IMR-90 (cell line): ENCODE results near the gene ATXN3L. TPM values are rescaled to one million over a fixed set of nuclear protein-coding genes. Genes with fewer than 3 reads are reported as not detected.
A peak's percentile ranks its signal among the peaks of the same experiment; 100 is the strongest.

ENCODE experiments used
- ATAC-seq: fragments of 200-7000 bp; cut with Tn5 transposase; 2 replicates; pipeline ENCODE4 v1.9.1; 2020; ENCODE audit warnings: low read depth, mild to moderate bottlenecking, moderate library complexity
- BruUV-seq: library from RNA; stranded (reverse); fragments of 400-500 nt; replicated peaks from 2 replicates; lab custom pipeline; 2021; lab: Mats Ljungman, UMichigan
- CTCF ChIA-PET: fragments of 300-600 bp; formaldehyde crosslinking; extraction: SDS; loops from one replicate; lab custom pipeline; 2021; ENCODE audit warnings: antibody characterized with exemption; lab: Yijun Ruan, JAX
- POLR2A ChIA-PET: fragments of 300-600 bp; sonication (Branson Sonifier 250); formaldehyde crosslinking; loops from one replicate; lab custom pipeline; 2022; ENCODE audit warnings: antibody characterized with exemption; ENCODE audit not compliant: unreplicated experiment; lab: Charles Lee
- DNase-seq: peaks from one replicate; pipeline ENCODE4 v3.0.0; 2013
- H2AFZ ChIP-seq: replicated peaks from 2 replicates; pipeline ENCODE3; 2013; ENCODE audit warnings: low read length, mild to moderate bottlenecking; ENCODE audit not compliant: poor library complexity
- H2AK5ac ChIP-seq: 2 replicates; pipeline ENCODE4 v1.6.1; 2013; ENCODE audit warnings: low read depth, low read length, inconsistent platforms
- H2AK9ac ChIP-seq: replicated peaks from 2 replicates; pipeline ENCODE3; 2013; ENCODE audit warnings: mild to moderate bottlenecking, low read depth, low read length, moderate library complexity; ENCODE audit not compliant: poor library complexity
- H2BK120ac ChIP-seq: 2 replicates; pipeline ENCODE4 v1.6.1; 2013; ENCODE audit warnings: low read depth, low read length, inconsistent platforms
- H2BK15ac ChIP-seq: 3 replicates; pipeline ENCODE4 v1.6.1; 2013; ENCODE audit warnings: low read depth, low read length, inconsistent platforms
- H2BK20ac ChIP-seq: 2 replicates; pipeline ENCODE4 v1.6.1; 2013; ENCODE audit warnings: low read depth, mild to moderate bottlenecking, inconsistent platforms, low read length, moderate library complexity
- H2BK5ac ChIP-seq: 2 replicates; pipeline ENCODE4 v1.6.1; 2013; ENCODE audit warnings: mild to moderate bottlenecking, low read depth, low read length, inconsistent platforms; ENCODE audit not compliant: poor library complexity, severe bottlenecking
- H3K14ac ChIP-seq: replicated peaks from 2 replicates; pipeline ENCODE4 v1.6.1; 2013; ENCODE audit warnings: low read depth, low read length, inconsistent platforms
- H3K18ac ChIP-seq: 2 replicates; pipeline ENCODE4 v1.6.1; 2013; ENCODE audit warnings: low read depth, low read length, control low read depth
- H3K23ac ChIP-seq: 2 replicates; pipeline ENCODE4 v1.6.1; 2013; ENCODE audit warnings: low read depth, low read length, inconsistent platforms
- H3K27ac ChIP-seq: 2 replicates; pipeline ENCODE4 v1.5.1; 2013; ENCODE audit warnings: mild to moderate bottlenecking, control low read depth, low read length; ENCODE audit not compliant: insufficient read depth
- H3K27me3 ChIP-seq: 2 replicates; pipeline ENCODE4 v1.6.1; 2013; ENCODE audit warnings: low read length; ENCODE audit not compliant: control insufficient read depth, insufficient read depth
- H3K36me3 ChIP-seq: 2 replicates; pipeline ENCODE4 v1.6.1; 2013; ENCODE audit warnings: low read length, mixed read lengths; ENCODE audit not compliant: control insufficient read depth, insufficient read depth
- H3K4ac ChIP-seq: 2 replicates; pipeline ENCODE4 v1.6.1; 2013; ENCODE audit warnings: low read depth, low read length, inconsistent platforms
- H3K4me1 ChIP-seq: 2 replicates; pipeline ENCODE4 v1.6.1; 2013; ENCODE audit warnings: low read length, mixed read lengths; ENCODE audit not compliant: control insufficient read depth, insufficient read depth
- H3K4me2 ChIP-seq: 2 replicates; pipeline ENCODE4 v1.6.1; 2013; ENCODE audit warnings: low read depth, mild to moderate bottlenecking, control low read depth, low read length, moderate library complexity
- H3K4me3 ChIP-seq: 2 replicates; pipeline ENCODE4 v1.5.1; 2013; ENCODE audit warnings: low read depth, mild to moderate bottlenecking, control low read depth, low read length, moderate library complexity; ENCODE audit not compliant: insufficient read depth
- H3K56ac ChIP-seq: 2 replicates; pipeline ENCODE4 v1.6.1; 2013; ENCODE audit warnings: low read length, inconsistent platforms; ENCODE audit not compliant: insufficient read depth; ENCODE audit errors: extremely low read depth
- H3K79me1 ChIP-seq, 2 experiments: 2 replicates each; pipeline ENCODE4 v1.6.1; 2013; ENCODE audit warnings: low read length in 2 of 2, inconsistent platforms in 1 of 2, low read depth in 1 of 2
- H3K9ac ChIP-seq: 2 replicates; pipeline ENCODE4 v1.6.1; 2013; ENCODE audit warnings: low read depth, low read length, control low read depth
- H3K9me1 ChIP-seq: 2 replicates; pipeline ENCODE4 v1.6.1; 2013; ENCODE audit warnings: low read length, inconsistent platforms; ENCODE audit not compliant: insufficient read depth
- H3K9me3 ChIP-seq: 2 replicates; pipeline ENCODE4 v1.6.1; 2013; ENCODE audit warnings: low read length; ENCODE audit not compliant: control insufficient read depth, insufficient read depth
- H4K20me1 ChIP-seq: 2 replicates; pipeline ENCODE4 v1.6.1; 2013; ENCODE audit warnings: low read length, inconsistent platforms; ENCODE audit not compliant: insufficient read depth
- H4K5ac ChIP-seq: 2 replicates; pipeline ENCODE4 v1.6.1; 2013; ENCODE audit warnings: mild to moderate bottlenecking, low read depth, low read length, control low read depth
- H4K8ac ChIP-seq, 2 experiments: 2 replicates each; pipeline ENCODE4 v1.6.1; 2013; ENCODE audit warnings: low read depth in 2 of 2, low read length in 2 of 2, control low read depth in 1 of 2, inconsistent platforms in 1 of 2
- H4K91ac ChIP-seq: 2 replicates; pipeline ENCODE4 v1.6.1; 2013; ENCODE audit warnings: low read depth, low read length, inconsistent platforms; ENCODE audit not compliant: insufficient read depth
- BHLHE40 ChIP-seq: fragments of 150-350 bp; IDR thresholded peaks from 2 replicates; pipeline ENCODE4 v1.6.1; 2016; ENCODE audit warnings: mild to moderate bottlenecking, low read depth, low read length
- CEBPB ChIP-seq: IDR thresholded peaks from 2 replicates; pipeline ENCODE4 v1.6.1; 2012; ENCODE audit warnings: low read depth, low read length, improper control_type of control experiment
- FOS ChIP-seq: fragments of 150-350 bp; IDR thresholded peaks from 2 replicates; pipeline ENCODE4 v1.6.1; 2016; ENCODE audit warnings: low read depth, low read length
- MAFK ChIP-seq: IDR thresholded peaks from 2 replicates; pipeline ENCODE4 v1.6.1; 2012; ENCODE audit warnings: low read depth, low read length, improper control_type of control experiment
- POLR2A ChIP-seq: IDR thresholded peaks from 2 replicates; pipeline ENCODE4 v1.6.1; 2012; ENCODE audit warnings: mild to moderate bottlenecking, low read depth, low read length
- RAD21 ChIP-seq: IDR thresholded peaks from 2 replicates; pipeline ENCODE4 v1.6.1; 2012; ENCODE audit warnings: low read length, improper control_type of control experiment
- WGBS, 2 experiments: methylation state at CpG; one replicate each; pipeline versions ENCODE4 v1.1.5 to v1.1.7; 2013; ENCODE audit warnings: missing lambda C conversion rate in 2 of 2; ENCODE audit not compliant: insufficient read length in 1 of 2; ENCODE audit errors: extremely low coverage in 2 of 2; 5-methylcytosine and 5-hydroxymethylcytosine counted together
- dilution Hi-C: fragments of 300-500 bp; cut with HindIII; formaldehyde crosslinking; loops from one replicate; pipeline ENCODE4 v1.14.3; 2018; ENCODE audit warnings: low sequenced_read_pairs; ENCODE audit not compliant: unreplicated experiment
- in situ Hi-C: fragments of 300-500 bp; cut with MboI; formaldehyde crosslinking; loops from 3 replicates; pipeline ENCODE4 v1.14.3; 2019; ENCODE audit warnings: low sequenced_read_pairs, inconsistent platforms, mixed read lengths
- intact Hi-C: fragments of 100-400 bp; cut with micrococcal nuclease; formaldehyde crosslinking; loops from 2 replicates; pipeline ENCODE4 v1.10.0; 2022
- polyA plus RNA-seq, 3 experiments: library from polyadenylated mRNA; depleted of rRNA; stranded (reverse); fragments of >200 nt; gene quantifications; 2 replicates each; pipeline ENCODE4 v1.2.3, GENCODE V29; 2012; ENCODE audit warnings: low replicate concordance in 1 of 3
- total RNA-seq: library from RNA; depleted of rRNA; stranded (reverse); fragments of >200 nt; gene quantifications from 2 replicates; pipeline ENCODE4 v1.2.3, GENCODE V29; 2012
- TF ChIP-seq, protein P1 (sequence below): fragments of 150-350 bp; IDR thresholded peaks from 2 replicates; pipeline ENCODE4 v1.6.1; 2016; ENCODE audit warnings: low read depth, mild to moderate bottlenecking, low read length, moderate library complexity, borderline replicate concordance
- TF ChIP-seq, protein P2 (sequence below): conservative IDR thresholded peaks from 2 replicates; pipeline ENCODE4 v1.5.1; 2012; ENCODE audit warnings: mild to moderate bottlenecking, low read depth, low read length, improper control_type of control experiment

Gene ATXN3L
- total and polyA plus RNA-seq, 2 of the 4 experiments (the other 2 are of a cell fraction): not detected

DNA sequence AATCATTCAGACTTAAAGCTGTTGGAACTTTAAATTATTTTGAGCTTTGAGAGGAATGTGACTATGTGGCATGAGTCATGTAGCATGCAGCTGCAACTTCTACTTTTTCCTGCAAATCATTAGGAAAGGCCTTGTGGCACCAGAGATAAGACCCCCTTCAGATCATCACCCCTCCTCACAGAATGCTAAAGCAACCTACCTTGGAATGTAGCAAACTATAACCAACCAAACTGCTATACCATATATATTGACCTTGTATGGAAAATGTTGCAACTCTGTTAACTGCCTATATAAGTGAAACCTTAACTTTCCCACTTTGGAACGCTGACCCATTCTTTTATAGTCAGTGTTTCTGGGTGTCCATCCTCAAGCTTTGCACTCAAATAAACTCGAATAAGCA is 32.0 kb downstream of the ATXN3L start:
- intact Hi-C loops: loop anchor here (2.0 to 5.0 kb wide), 2 partner anchors 201 to 311 kb away; partner anchors contain the start of gene TMSB4X
- H3K9ac ChIP-seq: no peak overlapping the region
- in situ Hi-C loops: no loop called here

More for the DNA sequence above, 32.0 kb downstream of the ATXN3L start:
- H3K9me1 ChIP-seq: no peaks in the 10 kb centered on the region
- peak; percentile 72 for DNase-seq
- H3K4ac ChIP-seq: peak overlapping the region; percentile 62; the same call in 1 of the 2 replicates
- ChIA-PET CTCF (no interaction called here), POLR2A (no interaction called here)
- peak overlapping the region; percentile 30; the same call in 1 of the 2 replicates for H3K56ac ChIP-seq
- no peak overlapping the region for H3K23ac ChIP-seq
- peak overlapping the region; percentile 80 for H2BK120ac ChIP-seq
- H2BK15ac ChIP-seq: peak overlapping the region; percentile 48; the same call in 1 of the 3 replicates
- no CpG with 5 or more reads among the region's 2 CpGs for WGBS, 2 experiments
- no peak overlapping the region for H2AK9ac ChIP-seq
- no TSS peak for BruUV-seq
- H4K8ac ChIP-seq: peak overlapping the region; percentile 64 to 79; a peak in 3 of 4 replicates
- no peaks in the 10 kb centered on the region for H3K27me3 ChIP-seq
- peaks cover 11% of the 10 kb centered on the region; the same call in 1 of the 2 replicates for H3K4me1 ChIP-seq
- H3K79me1 ChIP-seq: no peaks in the 10 kb centered on the region
- H3K36me3 ChIP-seq: no peaks in the 10 kb centered on the region
- H4K5ac ChIP-seq: peak overlapping the region; percentile 93; the same call in 1 of the 2 replicates
- H2BK20ac ChIP-seq: peak overlapping the region; percentile 86
- no peaks in the 10 kb centered on the region; the same call in 1 of the 2 replicates for H3K9me3 ChIP-seq
- no peak overlapping the region for H2AK5ac ChIP-seq
- H3K18ac ChIP-seq: peak overlapping the region; percentile 94; the same call in 1 of the 2 replicates
- no peak overlapping the region for H3K14ac ChIP-seq
- H3K4me3 ChIP-seq: no peak overlapping the region
- peak; percentile 54 for ATAC-seq
- peak overlapping the region; percentile 58 for H2AFZ ChIP-seq
- no peaks in the 10 kb centered on the region for H4K20me1 ChIP-seq
- no peak overlapping the region for H4K91ac ChIP-seq
- TF ChIP-seq, protein P1, sequence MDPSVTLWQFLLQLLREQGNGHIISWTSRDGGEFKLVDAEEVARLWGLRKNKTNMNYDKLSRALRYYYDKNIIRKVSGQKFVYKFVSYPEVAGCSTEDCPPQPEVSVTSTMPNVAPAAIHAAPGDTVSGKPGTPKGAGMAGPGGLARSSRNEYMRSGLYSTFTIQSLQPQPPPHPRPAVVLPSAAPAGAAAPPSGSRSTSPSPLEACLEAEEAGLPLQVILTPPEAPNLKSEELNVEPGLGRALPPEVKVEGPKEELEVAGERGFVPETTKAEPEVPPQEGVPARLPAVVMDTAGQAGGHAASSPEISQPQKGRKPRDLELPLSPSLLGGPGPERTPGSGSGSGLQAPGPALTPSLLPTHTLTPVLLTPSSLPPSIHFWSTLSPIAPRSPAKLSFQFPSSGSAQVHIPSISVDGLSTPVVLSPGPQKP: no peak
- no peak for TF ChIP-seq FOS
- no peak for TF ChIP-seq POLR2A
- no peak for TF ChIP-seq RAD21
- no peak for TF ChIP-seq BHLHE40
- no peak for TF ChIP-seq CEBPB
- no peak for TF ChIP-seq MAFK
- TF ChIP-seq, protein P2, sequence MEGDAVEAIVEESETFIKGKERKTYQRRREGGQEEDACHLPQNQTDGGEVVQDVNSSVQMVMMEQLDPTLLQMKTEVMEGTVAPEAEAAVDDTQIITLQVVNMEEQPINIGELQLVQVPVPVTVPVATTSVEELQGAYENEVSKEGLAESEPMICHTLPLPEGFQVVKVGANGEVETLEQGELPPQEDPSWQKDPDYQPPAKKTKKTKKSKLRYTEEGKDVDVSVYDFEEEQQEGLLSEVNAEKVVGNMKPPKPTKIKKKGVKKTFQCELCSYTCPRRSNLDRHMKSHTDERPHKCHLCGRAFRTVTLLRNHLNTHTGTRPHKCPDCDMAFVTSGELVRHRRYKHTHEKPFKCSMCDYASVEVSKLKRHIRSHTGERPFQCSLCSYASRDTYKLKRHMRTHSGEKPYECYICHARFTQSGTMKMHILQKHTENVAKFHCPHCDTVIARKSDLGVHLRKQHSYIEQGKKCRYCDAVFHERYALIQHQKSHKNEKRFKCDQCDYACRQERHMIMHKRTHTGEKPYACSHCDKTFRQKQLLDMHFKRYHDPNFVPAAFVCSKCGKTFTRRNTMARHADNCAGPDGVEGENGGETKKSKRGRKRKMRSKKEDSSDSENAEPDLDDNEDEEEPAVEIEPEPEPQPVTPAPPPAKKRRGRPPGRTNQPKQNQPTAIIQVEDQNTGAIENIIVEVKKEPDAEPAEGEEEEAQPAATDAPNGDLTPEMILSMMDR: no peak
- peak overlapping the region; percentile 38; the same call in 1 of the 2 replicates for H3K4me2 ChIP-seq
- peak overlapping the region; percentile 78; the same call in 1 of the 2 replicates for H3K27ac ChIP-seq
- H2BK5ac ChIP-seq: peak overlapping the region; percentile 96
- dilution Hi-C loops: no loop called here
